Smooth muscle cell of the umbilical artery (primary cell): ENCODE results near the gene PDZD11. TPM values are rescaled to one million over a fixed set of nuclear protein-coding genes. Genes with fewer than 3 reads are reported as not detected.

Experiments
- total RNA-seq: library from RNA; depleted of rRNA; stranded (reverse); fragments of >200 nt; gene quantifications from 2 replicates; pipeline ENCODE4 v1.2.3, GENCODE V29; 2014

Gene PDZD11, protein sequence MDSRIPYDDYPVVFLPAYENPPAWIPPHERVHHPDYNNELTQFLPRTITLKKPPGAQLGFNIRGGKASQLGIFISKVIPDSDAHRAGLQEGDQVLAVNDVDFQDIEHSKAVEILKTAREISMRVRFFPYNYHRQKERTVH
- total RNA-seq = 41.6 and 44.8 TPM in 2 replicates

DNA sequence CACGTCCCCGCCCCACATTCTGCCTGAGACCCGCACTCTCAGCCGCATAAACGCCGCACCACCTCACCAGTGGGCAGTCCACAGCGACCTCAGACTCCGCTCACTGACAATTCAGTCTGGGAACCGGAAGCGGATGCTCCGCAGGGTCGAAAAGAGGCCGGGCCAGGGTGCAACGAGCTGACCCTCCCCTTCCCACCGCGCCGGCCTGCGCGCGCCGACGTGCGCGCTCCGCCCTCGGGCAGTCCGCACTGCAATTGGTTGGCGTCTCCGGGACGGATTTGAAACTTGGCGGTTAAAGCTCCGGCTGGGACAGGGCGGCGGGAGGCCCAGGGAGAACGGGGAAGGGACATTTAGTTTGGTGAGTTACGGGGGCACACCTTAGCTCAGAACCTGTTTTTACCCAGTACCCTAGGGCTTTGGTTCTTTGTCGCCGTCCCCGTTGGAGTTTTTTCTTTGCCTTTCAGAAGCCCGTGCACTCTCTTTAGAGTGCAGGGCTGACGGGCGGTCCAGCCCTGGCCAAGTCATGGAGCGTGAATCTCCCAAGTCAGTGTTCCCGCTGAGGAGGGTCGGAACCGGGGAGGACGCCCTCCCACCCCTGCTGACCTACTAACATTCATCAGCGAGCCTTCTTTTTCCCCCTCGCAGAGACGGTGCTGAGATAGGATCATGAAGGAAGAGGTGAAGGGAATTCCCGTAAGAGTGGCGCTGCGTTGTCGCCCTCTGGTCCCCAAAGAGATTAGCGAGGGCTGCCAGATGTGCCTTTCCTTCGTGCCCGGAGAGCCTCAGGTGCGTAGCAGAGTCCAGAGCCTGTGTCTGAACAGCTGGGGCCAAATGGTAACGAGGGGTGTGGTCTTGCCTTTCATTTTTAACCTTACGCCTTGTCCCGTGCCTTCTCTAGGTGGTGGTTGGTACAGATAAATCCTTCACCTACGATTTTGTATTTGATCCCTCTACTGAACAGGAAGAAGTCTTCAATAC lies at the start of gene PDZD11, which contains the start of gene KIF4A:
Gene PDZD11, minus strand, starts transcription at position 135 of the 978 bp plus-strand sequence. CDS start 586 bp downstream, outside the sequence.
Gene KIF4A, plus strand, starts transcription at position 312 of the 978 bp plus-strand sequence. Its CDS starts 355 bp downstream, at position 667.

DNA sequence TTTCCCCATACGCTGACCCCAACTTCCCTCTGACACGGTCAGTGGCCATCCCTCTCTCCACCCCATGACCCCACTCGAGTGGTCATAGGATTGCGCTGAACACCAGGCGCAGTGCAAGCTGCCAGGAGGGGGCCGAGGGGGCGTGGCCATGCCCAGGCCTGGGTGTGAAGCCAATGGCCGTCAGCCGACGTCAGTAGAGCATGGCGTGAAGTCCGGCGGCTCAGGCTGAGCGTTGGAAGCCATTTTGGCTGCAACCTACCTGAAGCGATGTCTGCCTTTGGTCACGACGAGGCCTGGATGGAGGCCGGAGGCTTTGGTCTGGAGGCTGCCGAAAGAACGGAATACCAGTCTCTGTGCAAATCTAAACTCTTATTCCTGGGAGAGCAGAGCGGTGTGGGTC lies 7.8 kb downstream of the PDZD11 start, which contains the start of gene RAB41:
Gene RAB41, plus strand, starts transcription at position 222 of the 400 bp plus-strand sequence. Its CDS starts 46 bp downstream, at position 268.

DNA sequence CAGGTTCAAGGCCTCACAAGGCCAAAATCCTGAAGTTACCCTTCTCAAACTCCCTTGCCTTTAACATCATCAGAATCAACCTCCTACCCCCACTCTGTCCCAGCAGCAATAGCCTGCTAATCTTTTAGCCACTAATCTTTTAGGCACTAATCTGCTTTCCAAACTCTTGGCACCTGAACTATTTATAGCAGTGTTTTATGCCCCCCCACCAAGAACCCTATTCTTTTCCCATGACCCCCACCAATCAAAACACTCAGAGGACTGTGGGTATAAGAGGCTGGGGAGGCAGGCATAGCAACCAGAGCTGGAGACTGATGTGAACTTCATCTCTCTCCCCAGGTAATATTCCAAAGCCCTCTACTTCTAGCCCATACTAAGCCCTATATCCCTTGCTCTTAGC lies 21.7 kb downstream of the PDZD11 start, which contains the start of gene ARR3:
Gene ARR3, plus strand, starts transcription at position 301 of the 400 bp plus-strand sequence. CDS start 1,052 bp downstream, outside the sequence.

DNA sequence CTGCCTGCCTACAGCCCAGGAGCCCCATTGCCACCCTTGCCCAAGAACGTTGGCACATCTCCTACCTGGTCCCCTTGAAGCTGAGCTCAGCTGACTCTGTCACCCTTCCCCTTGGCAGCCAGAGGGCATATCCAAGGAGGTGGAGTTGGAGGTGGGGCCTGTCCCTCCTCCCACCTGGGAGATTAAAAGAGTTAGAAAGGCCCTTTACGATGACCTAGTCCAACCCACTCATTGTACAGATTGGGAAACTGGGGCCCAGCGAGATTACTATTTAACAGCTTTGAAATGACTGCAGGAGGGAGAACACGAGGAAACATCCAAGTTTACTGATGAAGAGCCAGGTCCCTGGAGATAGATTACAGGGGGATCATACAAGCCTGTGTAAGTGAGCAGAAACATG lies 29.6 kb downstream of the PDZD11 start, which contains the start of gene P2RY4:
Gene P2RY4, minus strand, starts transcription at position 101 of the 400 bp plus-strand sequence. CDS start 580 bp downstream, outside the sequence.

Other genes with a start within 250 kb of the PDZD11 start
- gene AWAT2, start 240.0 kb downstream of the PDZD11 start, total RNA-seq = not detected in 2 replicates
- not detected in 2 replicates for gene OTUD6A, start 227.5 kb downstream of the PDZD11 start, total RNA-seq
- 55.0 and 81.1 TPM in 2 replicates for gene IGBP1, start 156.5 kb downstream of the PDZD11 start, total RNA-seq
- not detected in 2 replicates for gene DGAT2L6, start 112.4 kb downstream of the PDZD11 start, total RNA-seq
- not detected in 2 replicates for gene AWAT1, start 55.3 kb downstream of the PDZD11 start, total RNA-seq
- 0.14 TPM in 1 of 2 replicates, not detected in the other for gene P2RY4, start 29.7 kb downstream of the PDZD11 start, total RNA-seq
- not detected in 2 replicates for gene ARR3, start 21.6 kb downstream of the PDZD11 start, total RNA-seq
- gene RAB41, start 7.8 kb downstream of the PDZD11 start, total RNA-seq = not detected in 2 replicates
- gene KIF4A, start 177 bp upstream of the PDZD11 start, total RNA-seq = 1.2 and 10.9 TPM in 2 replicates
- gene GDPD2, start 133.4 kb upstream of the PDZD11 start, total RNA-seq = not detected in 2 replicates
- 13.7 and 15.4 TPM in 2 replicates for gene DLG3, start 154.9 kb upstream of the PDZD11 start, total RNA-seq